CD4-positive, alpha-beta T cell treated with Interleukin-15 for 1 hour (primary cell): ENCODE measurements around the gene GNG8.
A peak's percentile ranks its signal among the peaks of the same experiment; 100 is the strongest.

Experiments used
- DNase-seq: peaks from one replicate; pipeline ENCODE4 v3.0.0-alpha.2; 2020

The GNG8 gene

GRCh38 chr19:46601318-46602224 is 34.4 kb downstream of the GNG8 start, which contains the start of gene CALM3:
Gene CALM3, plus strand, starts transcription at chr19:46601330. Its CDS starts 105 bp downstream, at chr19:46601435.
- DNase-seq = no peak

DNA sequence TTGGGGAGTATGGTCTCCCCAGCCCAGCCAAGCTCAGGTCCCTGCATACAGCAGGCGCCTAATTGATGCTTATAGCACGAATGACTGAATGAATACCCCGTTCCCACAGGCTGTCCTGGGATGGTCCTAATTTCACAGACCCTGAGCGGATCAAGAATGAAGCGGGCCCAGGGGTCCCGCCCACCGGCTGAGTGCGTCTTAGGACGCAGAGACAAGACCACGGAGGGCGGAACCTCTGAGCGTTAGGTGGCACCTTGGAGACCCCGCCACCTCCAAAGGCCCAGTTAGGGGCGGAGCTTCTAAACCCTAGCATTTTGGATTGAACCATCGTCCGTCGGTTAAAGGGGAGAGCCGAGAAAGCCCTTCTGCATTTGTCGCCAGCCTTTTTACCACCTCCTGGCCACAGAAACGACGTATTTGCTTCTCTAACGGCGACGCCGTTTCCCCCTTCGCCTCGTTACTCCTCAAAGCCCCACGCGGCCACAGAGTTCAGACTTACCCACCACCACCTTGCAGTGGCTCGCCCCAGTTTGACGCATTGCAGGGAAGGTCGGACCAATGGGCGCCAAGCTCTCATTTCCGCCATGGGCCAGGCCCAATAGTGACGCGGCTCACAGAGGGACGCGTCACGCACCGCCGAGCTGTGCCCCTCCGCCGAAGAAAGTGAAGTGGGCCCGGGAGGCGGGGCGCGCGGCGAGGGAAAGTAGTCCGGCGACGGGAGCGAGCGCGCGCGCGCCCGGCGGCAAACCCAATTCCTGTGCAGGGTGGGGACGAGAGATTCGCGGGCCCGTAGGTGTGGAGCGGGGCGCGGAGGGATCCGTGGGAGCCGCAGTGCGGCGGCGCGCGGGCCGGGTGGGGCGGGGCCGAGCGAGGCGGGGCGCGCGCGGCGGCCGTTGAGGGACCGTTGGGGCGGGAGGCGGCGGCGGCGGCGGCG is 35.4 kb downstream of the GNG8 start:
- DNase-seq = peak; percentile 95

DNA sequence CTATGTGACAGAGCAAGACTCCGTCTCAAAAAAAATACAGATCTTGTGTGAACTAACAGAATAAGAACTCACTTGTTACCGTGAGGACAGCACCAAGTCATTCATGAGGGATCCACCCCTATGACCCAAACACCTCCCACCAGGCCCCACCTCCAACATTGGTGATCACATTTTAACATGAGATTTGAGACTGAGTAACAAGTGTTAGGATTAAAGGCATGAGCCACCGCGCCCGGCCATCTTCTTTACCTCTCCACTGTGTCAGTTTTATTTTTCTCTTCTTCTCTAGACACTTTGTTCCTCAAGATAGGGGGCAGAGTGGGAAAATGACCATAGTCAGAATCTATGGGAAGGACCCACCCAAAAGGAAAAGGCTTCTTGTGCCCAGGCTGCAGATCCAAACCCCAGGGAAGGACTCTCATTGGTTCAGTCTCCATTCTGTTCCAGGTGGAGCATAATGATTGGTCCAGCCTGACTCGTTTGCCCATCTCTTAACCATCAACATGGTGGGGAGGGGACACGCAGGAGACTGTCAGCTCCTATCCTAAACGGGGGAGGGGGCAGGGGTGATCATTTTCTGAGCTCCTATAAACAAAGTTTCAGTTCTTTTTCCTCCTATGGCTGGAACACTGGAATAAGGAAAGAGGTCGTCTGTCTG is 36.2 kb downstream of the GNG8 start:
- DNase-seq = no peak

DNA sequence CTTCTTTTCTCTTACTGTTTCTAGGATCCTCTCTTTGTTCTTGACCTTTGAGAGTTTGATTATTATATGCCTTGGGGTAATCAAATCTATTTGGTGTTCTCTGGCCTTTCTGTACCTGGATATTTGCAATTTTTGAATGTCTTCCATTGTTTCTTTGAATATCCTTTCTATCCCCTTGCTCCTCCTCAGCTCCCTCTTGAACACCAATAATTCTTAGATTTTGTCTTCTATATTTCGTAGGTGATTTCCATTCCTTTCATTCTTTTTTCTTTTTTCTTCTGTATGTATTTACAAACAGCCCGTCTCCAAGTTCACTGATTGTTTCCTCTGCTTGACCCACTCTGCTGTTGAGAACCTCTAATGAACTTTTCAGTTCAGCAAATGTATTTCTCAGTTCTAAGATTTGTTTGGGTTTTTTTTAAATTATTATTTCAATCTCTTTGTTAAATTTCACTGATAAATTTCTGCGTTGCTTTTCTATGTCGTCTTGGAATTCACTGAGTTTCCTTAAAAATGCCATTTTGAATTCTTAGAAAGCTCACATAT is 37.6 kb downstream of the GNG8 start:
- no peak for DNase-seq

DNA sequence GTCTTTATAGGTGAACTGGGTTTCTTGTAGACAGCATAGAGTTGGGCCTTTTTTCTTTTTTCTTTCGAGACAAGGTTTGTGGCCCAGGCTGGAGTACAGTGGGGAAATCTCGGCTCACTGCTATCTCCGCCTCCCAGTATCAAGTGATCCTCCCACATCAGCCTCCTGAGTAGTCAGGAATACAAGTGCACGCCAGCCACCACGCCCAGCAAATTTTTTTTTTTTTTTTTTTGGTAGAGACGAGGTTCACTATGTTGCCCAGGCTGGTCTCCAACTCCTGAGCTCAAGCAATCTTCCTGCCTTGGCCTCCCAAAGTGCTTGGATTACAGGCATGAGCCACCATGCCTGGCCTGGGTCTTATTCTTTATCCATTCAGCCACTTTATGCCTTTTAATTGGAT is 40.0 kb downstream of the GNG8 start:
- no peak for DNase-seq

DNA sequence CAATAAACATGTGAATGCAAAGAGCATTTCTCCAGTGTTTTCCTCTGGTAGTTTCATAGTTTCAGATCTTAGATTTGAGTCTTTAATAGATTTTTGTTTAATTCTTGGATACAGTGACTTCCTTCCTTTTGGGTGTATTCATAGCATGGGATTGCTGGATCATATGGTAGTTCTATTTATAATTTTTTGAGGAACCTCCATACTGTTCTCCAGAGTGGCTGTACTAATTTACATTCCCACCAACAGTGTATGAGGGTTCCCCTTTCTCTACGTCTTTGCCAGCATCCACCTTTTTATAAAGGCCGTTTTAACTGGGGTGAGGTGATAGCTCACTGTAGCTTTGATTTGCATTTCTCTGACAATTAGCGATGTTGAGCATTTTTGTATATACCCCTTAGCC is 44.1 kb downstream of the GNG8 start:
- no peak for DNase-seq

DNA sequence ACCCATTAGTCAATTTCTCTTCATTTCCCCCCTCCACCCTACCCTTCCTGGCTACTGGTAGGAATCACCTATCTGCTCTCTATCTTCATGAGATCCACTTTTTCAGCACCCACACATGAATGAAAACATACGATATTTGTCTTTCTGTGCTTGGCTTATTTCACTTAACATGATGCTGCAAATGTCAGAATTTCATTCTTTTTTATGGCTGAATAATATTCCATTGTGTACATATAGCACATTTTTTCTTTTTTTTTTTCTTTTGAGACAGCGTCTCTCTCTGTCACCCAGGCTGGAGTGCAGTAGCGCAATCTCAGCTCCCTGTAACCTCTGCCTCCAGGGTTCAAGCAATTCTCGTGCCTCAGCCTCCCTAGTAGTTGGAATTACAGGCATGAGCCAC is 44.7 kb downstream of the GNG8 start:
- DNase-seq = no peak

- DNase-seq = no peak
Measured at GRCh38 chr19:46587861-46588260, 48.1 kb downstream of the GNG8 start.

DNA sequence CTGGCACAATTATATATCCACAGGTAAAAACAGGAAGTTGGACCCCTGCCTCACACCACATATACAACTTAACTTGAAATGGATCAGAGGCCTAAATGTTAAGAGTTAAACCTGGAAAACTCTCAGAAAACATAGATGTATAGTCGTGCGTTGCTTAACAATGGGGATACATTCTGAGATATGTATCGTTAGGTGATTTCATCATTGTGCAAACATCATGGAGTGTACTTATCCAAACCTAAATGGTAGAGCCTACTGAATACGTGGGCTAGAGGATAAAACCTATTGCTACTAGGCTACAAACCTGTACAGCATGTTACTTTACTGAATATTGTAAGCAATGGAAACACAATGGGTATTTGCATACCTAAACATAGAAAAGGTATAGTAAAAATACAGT is 49.7 kb downstream of the GNG8 start:
- DNase-seq = no peak

DNA sequence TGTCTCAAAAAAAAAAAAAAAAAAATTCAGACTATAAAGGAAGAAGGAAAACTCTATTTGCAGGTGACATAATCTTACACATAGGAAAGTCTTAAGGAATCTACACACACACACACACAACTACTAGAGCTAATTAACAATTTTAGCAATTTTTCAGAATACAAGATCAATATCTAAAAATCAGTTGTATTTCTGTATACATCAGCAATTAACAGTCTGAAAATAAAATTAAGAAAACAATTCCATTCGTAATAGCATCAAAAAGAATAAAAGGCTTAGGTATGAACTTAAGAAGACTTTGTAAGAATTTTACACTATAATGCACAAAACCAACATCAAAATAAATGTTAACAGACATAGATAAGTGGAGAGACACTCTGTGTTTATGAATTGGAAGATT is 50.5 kb downstream of the GNG8 start:
- no peak for DNase-seq
